ENCODE results near the gene RTN4RL2. TPM values are rescaled to one million over a fixed set of nuclear protein-coding genes. Genes with fewer than 3 reads are reported as not detected.

Gene RTN4RL2
- total and polyA plus RNA-seq, 10 of the 15 experiments (the other 5 are each of a cell fraction or from before 2014, with no cell fraction given) = 0.14 to 1.1 (median 0.52) TPM; not detected in 4

GRCh38 chr11:57481315-57481714 is 21.0 kb downstream of the RTN4RL2 start:
- in situ Hi-C loops (cut with MboI) (loop anchor here (5.0 to 25.0 kb wide), 2 partner anchors 134 to 644 kb away; no protein-coding TSS in a partner anchor), intact Hi-C loops (cut with micrococcal nuclease; ENCODE audit: unreplicated experiment) (no loop called here)
- ChIA-PET POLR2A (no interaction called here), CTCF (interaction anchor here (1.0 to 9.4 kb wide), 12 partner anchors 9 to 167 kb away, joined by 3 to 321 read pairs (median 14); partner anchors contain the start of genes RTN4RL2 and TIMM10), RAD21 (ENCODE audit: unreplicated experiment) (interaction anchor here (1.7 to 5.4 kb wide), 3 partner anchors 24 to 160 kb away, joined by 3 to 79 read pairs (median 15); no protein-coding TSS in a partner anchor), SMC1A (ENCODE audit: uncharacterized antibody, unreplicated experiment) (interaction anchor here (0.7 to 7.9 kb wide), 4 partner anchors 24 to 163 kb away, joined by 3 to 95 read pairs (median 5); no protein-coding TSS in a partner anchor)
- no peak overlapping the region for H3K4me2 ChIP-seq (ENCODE audit: control insufficient read depth, insufficient read depth)
- no peaks in the 10 kb centered on the region for H3K27me3 ChIP-seq (replicated peaks in 1 of 2; ENCODE audit: control insufficient read depth in 2 of 2, insufficient read depth in 2 of 2, low read length in 1 of 2)
- no peaks in the 10 kb centered on the region for H3K9me3 ChIP-seq (replicated peaks; ENCODE audit: control insufficient read depth, insufficient read depth, low read length)
- no peak overlapping the region for H3K4me3 ChIP-seq
- H4K20me1 ChIP-seq (ENCODE audit: control insufficient read depth, insufficient read depth) = no peaks in the 10 kb centered on the region
- H3K4me1 ChIP-seq (ENCODE audit: control insufficient read depth, insufficient read depth, low read length) = peaks cover 20% of the 10 kb centered on the region
- ATAC-seq (no peak), DNase-seq (ENCODE audit: low read depth, low spot score) (no peak), FAIRE-seq (no peak)
- H3K36me3 ChIP-seq (ENCODE audit: control insufficient read depth in 2 of 2, insufficient read depth in 2 of 2, low read length in 1 of 2) = peaks cover 2% of the 10 kb centered on the region in 2 experiments; a peak in 2 of 4 replicates
- BruUV-seq (replicated peaks) = no TSS peak
- H3K27ac ChIP-seq (ENCODE audit: control insufficient read depth, insufficient read depth) = no peak overlapping the region
- H3K9ac ChIP-seq (ENCODE audit: control insufficient read depth, insufficient read depth, low read length) = no peak overlapping the region
- no peaks in the 10 kb centered on the region for H3K79me2 ChIP-seq (ENCODE audit: control insufficient read depth, insufficient read depth, low read length)
- no peak for TF ChIP-seq CHD1 (IDR thresholded peaks at IDR 0.05; ENCODE audit: low read depth, low read length)
- no peak for TF ChIP-seq CREM (IDR thresholded peaks at IDR 0.05; ENCODE audit: low read depth)
- no peak for TF ChIP-seq CREB1 (IDR thresholded peaks at IDR 0.05; ENCODE audit: low read depth)
- TF ChIP-seq, protein P1, sequence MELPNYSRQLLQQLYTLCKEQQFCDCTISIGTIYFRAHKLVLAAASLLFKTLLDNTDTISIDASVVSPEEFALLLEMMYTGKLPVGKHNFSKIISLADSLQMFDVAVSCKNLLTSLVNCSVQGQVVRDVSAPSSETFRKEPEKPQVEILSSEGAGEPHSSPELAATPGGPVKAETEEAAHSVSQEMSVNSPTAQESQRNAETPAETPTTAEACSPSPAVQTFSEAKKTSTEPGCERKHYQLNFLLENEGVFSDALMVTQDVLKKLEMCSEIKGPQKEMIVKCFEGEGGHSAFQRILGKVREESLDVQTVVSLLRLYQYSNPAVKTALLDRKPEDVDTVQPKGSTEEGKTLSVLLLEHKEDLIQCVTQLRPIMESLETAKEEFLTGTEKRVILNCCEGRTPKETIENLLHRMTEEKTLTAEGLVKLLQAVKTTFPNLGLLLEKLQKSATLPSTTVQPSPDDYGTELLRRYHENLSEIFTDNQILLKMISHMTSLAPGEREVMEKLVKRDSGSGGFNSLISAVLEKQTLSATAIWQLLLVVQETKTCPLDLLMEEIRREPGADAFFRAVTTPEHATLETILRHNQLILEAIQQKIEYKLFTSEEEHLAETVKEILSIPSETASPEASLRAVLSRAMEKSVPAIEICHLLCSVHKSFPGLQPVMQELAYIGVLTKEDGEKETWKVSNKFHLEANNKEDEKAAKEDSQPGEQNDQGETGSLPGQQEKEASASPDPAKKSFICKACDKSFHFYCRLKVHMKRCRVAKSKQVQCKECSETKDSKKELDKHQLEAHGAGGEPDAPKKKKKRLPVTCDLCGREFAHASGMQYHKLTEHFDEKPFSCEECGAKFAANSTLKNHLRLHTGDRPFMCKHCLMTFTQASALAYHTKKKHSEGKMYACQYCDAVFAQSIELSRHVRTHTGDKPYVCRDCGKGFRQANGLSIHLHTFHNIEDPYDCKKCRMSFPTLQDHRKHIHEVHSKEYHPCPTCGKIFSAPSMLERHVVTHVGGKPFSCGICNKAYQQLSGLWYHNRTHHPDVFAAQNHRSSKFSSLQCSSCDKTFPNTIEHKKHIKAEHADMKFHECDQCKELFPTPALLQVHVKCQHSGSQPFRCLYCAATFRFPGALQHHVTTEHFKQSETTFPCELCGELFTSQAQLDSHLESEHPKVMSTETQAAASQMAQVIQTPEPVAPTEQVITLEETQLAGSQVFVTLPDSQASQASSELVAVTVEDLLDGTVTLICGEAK (IDR thresholded peaks at IDR 0.05; ENCODE audit: borderline replicate concordance) = no peak
- no peak for TF ChIP-seq HCFC1 (IDR thresholded peaks at IDR 0.05; ENCODE audit: low read length)
- no peak for TF ChIP-seq EED (IDR thresholded peaks at IDR 0.05; ENCODE audit: low read depth)
- TF ChIP-seq, protein P2, sequence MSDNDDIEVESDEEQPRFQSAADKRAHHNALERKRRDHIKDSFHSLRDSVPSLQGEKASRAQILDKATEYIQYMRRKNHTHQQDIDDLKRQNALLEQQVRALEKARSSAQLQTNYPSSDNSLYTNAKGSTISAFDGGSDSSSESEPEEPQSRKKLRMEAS (IDR thresholded peaks at IDR 0.05; ENCODE audit: low read depth, low read length) = no peak
- no peak for TF ChIP-seq PML (IDR thresholded peaks at IDR 0.05; ENCODE audit: low read length)
- no peak overlapping the region for H2AFZ ChIP-seq (ENCODE audit: control insufficient read depth, low read depth, low read length)
- 44% methylated on average over 2 of the region's 2 CpGs for WGBS (ENCODE audit: insufficient coverage, insufficient replicate concordance, low lambda C conversion rate, missing lambda C conversion rate)

Measured in GM12878 (cell line).